HepG2 (cell line): ENCODE measurements around the gene ZNF813. TPM values are rescaled to one million over a fixed set of nuclear protein-coding genes. Genes with fewer than 3 reads are reported as not detected.

Experiments
- ETV5 ChIP-seq: IDR thresholded peaks from 2 replicates; pipeline ENCODE4 v1.6.1; 2018; ENCODE audit warnings: missing biosample characterization, missing genetic modification reagents, inconsistent platforms, borderline replicate concordance
- FIP1L1 ChIP-seq: fragments of 200-400 bp; formaldehyde crosslinking; IDR thresholded peaks from 2 replicates; pipeline ENCODE4 v1.6.1; 2018; ENCODE audit warnings: low read depth, mild to moderate bottlenecking, low read length, moderate library complexity, borderline replicate concordance; ENCODE audit not compliant: insufficient read depth
- NBN ChIP-seq: fragments of 450-650 bp; conservative IDR thresholded peaks from 2 replicates; pipeline ENCODE4 v1.6.1; 2017
- SAP130 ChIP-seq: IDR thresholded peaks from 2 replicates; pipeline ENCODE4 v1.6.1; 2016; ENCODE audit warnings: low read depth
- TAF1 ChIP-seq: sonication (generic); formaldehyde crosslinking; IDR thresholded peaks from 2 replicates; pipeline ENCODE4 v1.4.0; 2020; ENCODE audit warnings: missing genetic modification reagents
- TCF7L2 ChIP-seq: IDR thresholded peaks from 2 replicates; pipeline ENCODE4 v1.6.1; 2011; ENCODE audit warnings: mild to moderate bottlenecking, low read depth, low read length, moderate library complexity
- YEATS2 ChIP-seq: sonication (generic); formaldehyde crosslinking; IDR thresholded peaks from 2 replicates; pipeline ENCODE4 v1.4.0; 2020; ENCODE audit warnings: missing genetic modification reagents, borderline replicate concordance
- ZBTB21 ChIP-seq: sonication (generic); formaldehyde crosslinking; IDR thresholded peaks from 2 replicates; pipeline ENCODE4 v1.4.0; 2020; ENCODE audit warnings: missing genetic modification reagents
- ZFP41 ChIP-seq: sonication (generic); formaldehyde crosslinking; IDR thresholded peaks from 2 replicates; pipeline ENCODE4 v1.4.0; 2020; ENCODE audit warnings: mild to moderate bottlenecking, missing genetic modification reagents, borderline replicate concordance
- ZNF205 ChIP-seq: IDR thresholded peaks from 2 replicates; pipeline ENCODE4 v1.6.1; 2018; ENCODE audit warnings: missing biosample characterization, missing genetic modification reagents
- ZNF547 ChIP-seq: sonication (generic); formaldehyde crosslinking; IDR thresholded peaks from 2 replicates; pipeline ENCODE4 v1.5.1; 2020; ENCODE audit warnings: mild to moderate bottlenecking, missing genetic modification reagents
- ZNF670 ChIP-seq: sonication (generic); formaldehyde crosslinking; IDR thresholded peaks from 2 replicates; pipeline ENCODE4 v1.8.0; 2022; ENCODE audit warnings: mild to moderate bottlenecking, missing genetic modification reagents, borderline replicate concordance
- polyA plus RNA-seq, 8 experiments: library from polyadenylated mRNA; depleted of rRNA in 3 of 8; stranded (reverse) in 7 of 8; unstranded in 1 of 8; fragments of >200 nt; fragmentation: Illumina TruSeq in 4 of 8; extraction: Trizol in 4 of 8; gene quantifications; 2 replicates each; pipeline versions ENCODE4 v1.2.1 to v1.2.3, GENCODE V29; 2011 to 2016; ENCODE audit warnings: low read depth in 4 of 8, missing spikeins in 1 of 8, mixed read lengths in 1 of 8; ENCODE audit not compliant: insufficient read depth in 1 of 8
- total RNA-seq, 5 experiments: library from RNA; depleted of rRNA; stranded (reverse); fragments of >200 nt; fragmentation: Illumina TruSeq; extraction: Trizol; gene quantifications; 2 replicates each; pipeline ENCODE4 v1.2.3, GENCODE V29; 2016; ENCODE audit warnings: low read depth in 1 of 5
- TF ChIP-seq, protein P1 (sequence below): sonication (generic); formaldehyde crosslinking; IDR thresholded peaks from 2 replicates; pipeline ENCODE4 v1.5.1; 2020; ENCODE audit warnings: mild to moderate bottlenecking, missing genetic modification reagents
- TF ChIP-seq, protein P2 (sequence below): sonication (generic); formaldehyde crosslinking; IDR thresholded peaks from 2 replicates; pipeline ENCODE4 v1.4.0; 2020; ENCODE audit warnings: missing genetic modification reagents
- TF ChIP-seq, protein P3 (sequence below): sonication (generic); formaldehyde crosslinking; IDR thresholded peaks from 2 replicates; pipeline ENCODE4 v1.5.0; 2020; ENCODE audit warnings: mild to moderate bottlenecking, missing genetic modification reagents
- TF ChIP-seq, protein P4 (sequence below): sonication (generic); formaldehyde crosslinking; IDR thresholded peaks from 2 replicates; pipeline ENCODE4 v1.4.0; 2020; ENCODE audit warnings: mild to moderate bottlenecking, missing genetic modification reagents
- TF ChIP-seq, protein P5 (sequence below): sonication (generic); formaldehyde crosslinking; IDR thresholded peaks from 2 replicates; pipeline ENCODE4 v1.8.1; 2023; ENCODE audit warnings: mild to moderate bottlenecking, inconsistent platforms, moderate library complexity, missing genetic modification reagents, borderline replicate concordance
- TF ChIP-seq, protein P6 (sequence below): sonication (generic); formaldehyde crosslinking; IDR thresholded peaks from 2 replicates; pipeline ENCODE4 v1.9.0; 2022; ENCODE audit warnings: low read depth, missing genetic modification reagents

Gene ZNF813
- total and polyA plus RNA-seq, 2 of the 13 experiments (the other 11 are each of a cell fraction or from before 2014, with no cell fraction given), result 2.1 to 8.9 TPM

DNA sequence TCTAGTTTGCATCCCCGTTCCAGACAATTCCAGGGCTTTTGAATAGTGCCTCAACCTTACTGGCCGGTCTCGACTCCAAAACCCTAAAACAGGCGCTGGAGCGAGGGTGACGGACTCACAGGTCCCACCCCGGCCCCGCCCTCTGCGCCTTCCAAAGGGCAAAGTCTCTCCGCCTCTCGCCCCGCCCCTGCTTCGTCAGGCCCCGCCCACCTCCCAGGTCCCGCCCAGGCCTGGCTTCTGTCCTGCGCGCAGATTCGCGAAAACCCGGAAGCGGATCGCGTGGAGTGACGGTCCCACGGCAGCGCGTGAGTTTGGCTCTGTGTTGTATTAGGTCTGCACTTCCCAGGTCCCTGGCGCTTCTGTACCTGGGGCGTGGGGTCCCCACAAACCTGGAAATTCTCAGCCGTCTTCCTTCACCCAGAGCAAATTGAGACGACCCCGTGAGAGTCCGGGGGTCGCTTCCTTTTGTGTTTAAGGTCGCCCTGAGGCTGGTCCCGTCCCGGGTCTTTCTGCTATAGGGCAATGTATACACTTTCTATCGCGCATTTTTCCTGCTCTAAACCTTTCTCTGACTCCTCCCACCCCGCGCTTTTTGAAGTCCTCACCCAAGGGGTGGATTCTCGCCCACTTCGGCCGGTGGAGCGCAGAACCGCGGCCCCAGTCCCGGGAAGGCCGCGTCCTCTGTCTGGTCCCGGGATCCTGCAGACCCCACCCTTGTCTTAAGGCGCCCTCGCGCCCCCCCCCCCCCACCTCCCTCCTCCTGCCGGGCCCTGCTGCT lies at the start of gene ZNF813 (continued):
- TF ChIP-seq, protein P1, sequence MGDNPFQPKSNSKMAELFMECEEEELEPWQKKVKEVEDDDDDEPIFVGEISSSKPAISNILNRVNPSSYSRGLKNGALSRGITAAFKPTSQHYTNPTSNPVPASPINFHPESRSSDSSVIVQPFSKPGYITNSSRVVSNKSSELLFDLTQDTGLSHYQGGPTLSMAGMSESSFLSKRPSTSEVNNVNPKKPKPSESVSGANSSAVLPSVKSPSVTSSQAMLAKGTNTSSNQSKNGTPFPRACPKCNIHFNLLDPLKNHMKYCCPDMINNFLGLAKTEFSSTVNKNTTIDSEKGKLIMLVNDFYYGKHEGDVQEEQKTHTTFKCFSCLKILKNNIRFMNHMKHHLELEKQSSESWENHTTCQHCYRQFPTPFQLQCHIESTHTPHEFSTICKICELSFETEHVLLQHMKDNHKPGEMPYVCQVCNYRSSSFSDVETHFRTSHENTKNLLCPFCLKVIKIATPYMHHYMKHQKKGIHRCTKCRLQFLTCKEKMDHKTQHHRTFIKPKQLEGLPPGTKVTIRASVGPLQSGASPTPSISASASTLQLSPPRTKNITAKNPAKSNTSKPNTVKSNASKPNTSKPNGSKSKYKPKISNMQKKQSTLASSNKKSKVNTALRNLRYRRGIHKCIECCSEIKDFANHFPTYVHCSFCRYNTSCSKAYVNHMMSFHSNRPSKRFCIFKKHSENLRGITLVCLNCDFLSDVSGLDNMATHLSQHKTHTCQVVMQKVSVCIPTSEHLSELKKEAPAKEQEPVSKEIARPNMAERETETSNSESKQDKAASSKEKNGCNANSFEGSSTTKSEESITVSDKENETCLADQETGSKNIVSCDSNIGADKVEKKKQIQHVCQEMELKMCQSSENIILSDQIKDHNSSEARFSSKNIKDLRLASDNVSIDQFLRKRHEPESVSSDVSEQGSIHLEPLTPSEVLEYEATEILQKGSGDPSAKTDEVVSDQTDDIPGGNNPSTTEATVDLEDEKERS, result no peak
- TF ChIP-seq YEATS2, result 0 out of 2 replicates have a peak, but pooled peaks have one; percentile 27
- peak; percentile 66 for TF ChIP-seq TAF1 (CRISPR knock-in tag)
- TF ChIP-seq, protein P2, sequence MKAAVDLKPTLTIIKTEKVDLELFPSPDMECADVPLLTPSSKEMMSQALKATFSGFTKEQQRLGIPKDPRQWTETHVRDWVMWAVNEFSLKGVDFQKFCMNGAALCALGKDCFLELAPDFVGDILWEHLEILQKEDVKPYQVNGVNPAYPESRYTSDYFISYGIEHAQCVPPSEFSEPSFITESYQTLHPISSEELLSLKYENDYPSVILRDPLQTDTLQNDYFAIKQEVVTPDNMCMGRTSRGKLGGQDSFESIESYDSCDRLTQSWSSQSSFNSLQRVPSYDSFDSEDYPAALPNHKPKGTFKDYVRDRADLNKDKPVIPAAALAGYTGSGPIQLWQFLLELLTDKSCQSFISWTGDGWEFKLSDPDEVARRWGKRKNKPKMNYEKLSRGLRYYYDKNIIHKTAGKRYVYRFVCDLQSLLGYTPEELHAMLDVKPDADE (CRISPR knock-in tag), result no peak
- TF ChIP-seq, protein P3, sequence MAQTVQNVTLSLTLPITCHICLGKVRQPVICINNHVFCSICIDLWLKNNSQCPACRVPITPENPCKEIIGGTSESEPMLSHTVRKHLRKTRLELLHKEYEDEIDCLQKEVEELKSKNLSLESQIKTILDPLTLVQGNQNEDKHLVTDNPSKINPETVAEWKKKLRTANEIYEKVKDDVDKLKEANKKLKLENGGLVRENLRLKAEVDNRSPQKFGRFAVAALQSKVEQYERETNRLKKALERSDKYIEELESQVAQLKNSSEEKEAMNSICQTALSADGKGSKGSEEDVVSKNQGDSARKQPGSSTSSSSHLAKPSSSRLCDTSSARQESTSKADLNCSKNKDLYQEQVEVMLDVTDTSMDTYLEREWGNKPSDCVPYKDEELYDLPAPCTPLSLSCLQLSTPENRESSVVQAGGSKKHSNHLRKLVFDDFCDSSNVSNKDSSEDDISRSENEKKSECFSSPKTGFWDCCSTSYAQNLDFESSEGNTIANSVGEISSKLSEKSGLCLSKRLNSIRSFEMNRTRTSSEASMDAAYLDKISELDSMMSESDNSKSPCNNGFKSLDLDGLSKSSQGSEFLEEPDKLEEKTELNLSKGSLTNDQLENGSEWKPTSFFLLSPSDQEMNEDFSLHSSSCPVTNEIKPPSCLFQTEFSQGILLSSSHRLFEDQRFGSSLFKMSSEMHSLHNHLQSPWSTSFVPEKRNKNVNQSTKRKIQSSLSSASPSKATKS (CRISPR knock-in tag), result no peak
- no peak for TF ChIP-seq NBN
- TF ChIP-seq SAP130, result peak; percentile 82
- TF ChIP-seq, protein P4, sequence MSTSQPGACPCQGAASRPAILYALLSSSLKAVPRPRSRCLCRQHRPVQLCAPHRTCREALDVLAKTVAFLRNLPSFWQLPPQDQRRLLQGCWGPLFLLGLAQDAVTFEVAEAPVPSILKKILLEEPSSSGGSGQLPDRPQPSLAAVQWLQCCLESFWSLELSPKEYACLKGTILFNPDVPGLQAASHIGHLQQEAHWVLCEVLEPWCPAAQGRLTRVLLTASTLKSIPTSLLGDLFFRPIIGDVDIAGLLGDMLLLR (CRISPR knock-in tag), result 0 out of 2 replicates have a peak, but pooled peaks have one; percentile 17
- no peak for TF ChIP-seq TCF7L2
- 0 out of 2 replicates have a peak, but pooled peaks have one; percentile 23 for TF ChIP-seq ETV5 (CRISPR knock-in tag)
- TF ChIP-seq, protein P5, sequence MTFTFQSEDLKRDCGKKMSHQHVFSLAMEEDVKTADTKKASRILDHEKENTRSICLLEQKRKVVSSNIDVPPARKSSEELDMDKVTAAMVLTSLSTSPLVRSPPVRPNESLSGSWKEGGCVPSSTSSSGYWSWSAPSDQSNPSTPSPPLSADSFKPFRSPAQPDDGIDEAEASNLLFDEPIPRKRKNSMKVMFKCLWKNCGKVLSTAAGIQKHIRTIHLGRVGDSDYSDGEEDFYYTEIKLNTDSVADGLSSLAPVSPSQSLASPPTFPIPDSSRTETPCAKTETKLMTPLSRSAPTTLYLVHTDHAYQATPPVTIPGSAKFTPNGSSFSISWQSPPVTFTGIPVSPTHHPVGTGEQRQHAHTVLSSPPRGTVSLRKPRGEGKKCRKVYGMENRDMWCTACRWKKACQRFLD (CRISPR knock-in tag), result no peak
- TF ChIP-seq ZFP41 (CRISPR knock-in tag), result no peak
- no peak for TF ChIP-seq FIP1L1
- no peak; the same call in 1 of the 2 replicates for TF ChIP-seq ZNF670 (CRISPR knock-in tag)
- no peak for TF ChIP-seq ZNF205 (CRISPR knock-in tag)
- TF ChIP-seq, protein P6, sequence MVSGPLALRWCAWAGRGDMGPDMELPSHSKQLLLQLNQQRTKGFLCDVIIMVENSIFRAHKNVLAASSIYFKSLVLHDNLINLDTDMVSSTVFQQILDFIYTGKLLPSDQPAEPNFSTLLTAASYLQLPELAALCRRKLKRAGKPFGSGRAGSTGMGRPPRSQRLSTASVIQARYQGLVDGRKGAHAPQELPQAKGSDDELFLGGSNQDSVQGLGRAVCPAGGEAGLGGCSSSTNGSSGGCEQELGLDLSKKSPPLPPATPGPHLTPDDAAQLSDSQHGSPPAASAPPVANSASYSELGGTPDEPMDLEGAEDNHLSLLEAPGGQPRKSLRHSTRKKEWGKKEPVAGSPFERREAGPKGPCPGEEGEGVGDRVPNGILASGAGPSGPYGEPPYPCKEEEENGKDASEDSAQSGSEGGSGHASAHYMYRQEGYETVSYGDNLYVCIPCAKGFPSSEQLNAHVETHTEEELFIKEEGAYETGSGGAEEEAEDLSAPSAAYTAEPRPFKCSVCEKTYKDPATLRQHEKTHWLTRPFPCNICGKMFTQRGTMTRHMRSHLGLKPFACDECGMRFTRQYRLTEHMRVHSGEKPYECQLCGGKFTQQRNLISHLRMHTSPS (CRISPR knock-in tag), result no peak
- no peak for TF ChIP-seq ZNF547 (CRISPR knock-in tag)
- no peak for TF ChIP-seq ZBTB21 (CRISPR knock-in tag)
